HG03175 (cell line): Measurements from ENCODE around the gene USP12.
A peak's percentile ranks its signal among the peaks of the same experiment; 100 is the strongest.

Experiments used
- ATAC-seq: cut with Tn5 transposase; IDR thresholded peaks from one replicate; pipeline ENCODE4 v1.9.1; 2021; ENCODE audit warnings: mild to moderate bottlenecking, moderate library complexity; ENCODE audit not compliant: unreplicated experiment

The USP12 gene

GRCh38 chr13:27186295-27186694 is 14.7 kb upstream of the USP12 start:
- no peak for ATAC-seq

GRCh38 chr13:27183561-27184147 is 12.0 kb upstream of the USP12 start:
- ATAC-seq = no peak

DNA sequence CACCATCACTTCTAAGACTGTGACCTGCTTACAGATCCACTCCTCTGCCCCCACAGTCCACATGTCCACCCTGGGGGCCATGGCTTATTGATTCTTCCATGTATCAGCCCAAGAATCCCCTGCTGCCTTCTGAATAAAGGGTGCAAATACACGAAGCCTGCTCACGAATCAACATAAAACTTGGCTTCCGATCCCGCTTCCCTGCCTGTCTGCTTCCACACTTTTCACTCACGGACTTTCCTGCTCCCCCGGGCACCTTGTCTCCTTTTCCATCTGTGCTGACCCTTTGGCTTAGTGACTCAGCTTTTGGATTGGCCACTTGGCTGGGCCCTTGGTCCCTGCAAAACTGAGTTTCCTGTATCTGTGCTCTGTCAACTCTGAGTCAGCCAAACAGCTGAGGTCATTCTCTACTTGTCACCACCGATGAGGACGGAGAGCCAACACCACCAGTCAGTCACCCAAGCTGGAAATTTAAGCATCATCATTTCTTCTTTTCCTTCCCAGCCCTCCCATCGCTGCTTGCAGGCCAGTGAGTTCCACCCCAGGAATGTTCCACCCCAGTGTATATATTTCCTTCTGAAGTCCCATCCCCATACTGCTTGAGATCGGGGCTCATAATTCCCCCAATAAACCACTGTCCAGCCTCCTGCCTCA is 11.4 kb upstream of the USP12 start:
- ATAC-seq = no peak

DNA sequence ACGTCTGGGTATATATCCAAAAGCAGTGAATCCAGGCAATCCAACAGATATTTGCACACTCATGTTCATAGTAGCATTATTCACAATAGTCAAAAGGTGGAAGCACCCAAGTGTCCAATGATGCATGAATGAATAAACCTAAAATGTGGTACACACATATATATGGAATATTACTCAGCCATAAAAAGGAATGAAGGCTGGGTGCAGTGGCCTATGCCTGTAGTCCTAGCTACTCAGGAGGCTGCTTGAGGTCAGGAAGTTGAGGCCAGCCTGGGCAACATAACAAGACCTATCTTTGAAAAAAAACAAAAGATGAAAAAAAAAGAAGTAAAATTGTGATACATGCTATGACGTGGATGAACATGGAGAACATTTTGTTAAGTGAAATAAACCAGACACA is 10.4 kb upstream of the USP12 start:
- no peak for ATAC-seq

DNA sequence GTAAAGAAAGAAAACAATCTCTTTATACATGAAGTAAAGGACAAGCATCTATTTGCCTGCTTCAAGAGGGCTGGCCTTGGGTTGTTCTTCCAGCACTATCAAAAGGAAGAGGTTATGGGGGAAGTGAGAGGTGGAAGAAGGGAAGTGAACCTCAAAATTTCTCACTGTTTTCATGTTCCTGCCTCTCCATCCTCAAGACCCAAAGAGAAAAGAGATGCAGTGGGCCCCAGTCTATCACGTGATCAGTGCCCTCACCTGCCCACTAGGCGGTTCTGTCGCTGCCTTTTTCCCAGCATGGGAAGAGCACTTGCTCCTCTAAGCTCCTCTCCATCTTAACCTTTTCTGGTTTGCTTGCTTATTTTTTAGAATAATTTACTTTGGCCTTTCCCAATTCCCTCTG is 6.2 kb upstream of the USP12 start:
- no peak for ATAC-seq

DNA sequence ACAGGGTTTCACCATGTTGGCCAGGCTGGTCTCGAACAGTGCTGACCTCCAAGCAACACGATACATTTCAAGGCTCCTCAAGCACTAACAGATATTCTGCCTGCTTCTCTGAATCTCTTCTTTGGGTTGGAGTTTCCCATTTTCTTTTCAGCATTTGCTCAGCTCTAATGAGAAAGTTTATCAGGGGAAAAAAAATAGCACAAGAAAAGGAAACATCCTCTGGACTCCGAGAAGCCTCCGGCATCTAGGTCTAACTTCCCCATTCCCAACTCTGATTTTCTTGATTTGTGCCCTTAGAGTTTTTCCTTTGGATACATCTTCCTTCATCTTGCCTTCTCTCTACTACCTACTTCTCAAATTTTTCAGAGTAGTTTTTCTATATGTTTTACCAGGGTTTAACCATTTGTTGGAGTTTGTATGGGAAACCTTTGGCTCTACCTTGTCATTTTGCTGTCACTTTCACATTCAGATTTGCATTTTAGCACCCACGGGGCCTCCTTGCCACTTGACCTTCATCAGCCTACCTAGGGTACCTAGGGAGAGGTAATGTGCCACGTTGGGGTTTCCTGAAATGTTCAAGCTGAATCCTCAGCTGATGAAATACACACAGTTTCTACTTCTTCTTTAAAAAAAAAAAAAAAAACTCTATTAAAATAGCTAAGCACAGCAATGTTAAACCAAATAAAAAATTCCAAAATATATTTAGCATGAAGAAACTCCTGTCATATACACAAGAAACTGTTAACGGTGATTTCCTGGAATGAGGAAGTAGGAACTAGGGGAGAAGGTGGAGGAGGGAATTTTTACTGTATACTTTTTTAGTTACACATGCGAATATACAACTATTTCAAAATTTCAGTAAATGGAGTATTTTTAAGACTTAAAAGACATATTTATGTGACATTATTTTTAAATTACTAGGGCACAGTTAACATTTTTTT is 5.1 kb upstream of the USP12 start:
- ATAC-seq = no peak

DNA sequence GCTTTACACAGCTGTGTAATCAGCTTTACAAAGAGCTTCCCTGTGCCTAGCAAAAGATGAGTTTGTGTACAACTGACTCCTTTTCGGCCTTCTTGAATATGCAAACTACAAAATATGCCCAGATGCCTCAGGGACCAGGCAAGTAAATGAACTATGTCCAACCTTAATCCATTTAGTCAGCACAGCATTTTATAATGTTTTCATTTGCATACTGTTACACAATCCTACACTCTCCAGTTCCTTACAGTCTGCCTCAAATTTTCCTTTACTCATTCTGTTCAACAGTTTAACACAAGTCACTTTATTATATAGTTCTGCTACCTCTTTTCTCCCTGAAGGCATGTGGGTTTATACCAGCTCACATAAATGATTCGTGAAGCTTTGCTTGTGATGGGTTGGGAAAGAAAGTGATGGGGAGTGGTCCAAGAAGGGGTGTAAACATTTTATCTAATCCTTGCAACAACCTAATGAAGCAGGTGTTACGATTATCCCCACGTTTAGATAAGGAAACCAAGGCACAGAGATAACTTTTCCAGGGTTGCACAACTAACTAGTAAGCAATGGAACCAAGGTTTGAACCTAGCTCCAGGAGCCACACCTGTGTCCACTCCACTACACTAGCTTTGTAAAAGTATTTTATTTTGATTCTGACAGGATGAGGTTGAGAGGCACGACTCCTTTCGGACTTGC is 3.3 kb upstream of the USP12 start:
- no peak for ATAC-seq

- no peak for ATAC-seq
These were observed 858 bp upstream of the USP12 start for GRCh38 chr13:27172495-27172842.

DNA sequence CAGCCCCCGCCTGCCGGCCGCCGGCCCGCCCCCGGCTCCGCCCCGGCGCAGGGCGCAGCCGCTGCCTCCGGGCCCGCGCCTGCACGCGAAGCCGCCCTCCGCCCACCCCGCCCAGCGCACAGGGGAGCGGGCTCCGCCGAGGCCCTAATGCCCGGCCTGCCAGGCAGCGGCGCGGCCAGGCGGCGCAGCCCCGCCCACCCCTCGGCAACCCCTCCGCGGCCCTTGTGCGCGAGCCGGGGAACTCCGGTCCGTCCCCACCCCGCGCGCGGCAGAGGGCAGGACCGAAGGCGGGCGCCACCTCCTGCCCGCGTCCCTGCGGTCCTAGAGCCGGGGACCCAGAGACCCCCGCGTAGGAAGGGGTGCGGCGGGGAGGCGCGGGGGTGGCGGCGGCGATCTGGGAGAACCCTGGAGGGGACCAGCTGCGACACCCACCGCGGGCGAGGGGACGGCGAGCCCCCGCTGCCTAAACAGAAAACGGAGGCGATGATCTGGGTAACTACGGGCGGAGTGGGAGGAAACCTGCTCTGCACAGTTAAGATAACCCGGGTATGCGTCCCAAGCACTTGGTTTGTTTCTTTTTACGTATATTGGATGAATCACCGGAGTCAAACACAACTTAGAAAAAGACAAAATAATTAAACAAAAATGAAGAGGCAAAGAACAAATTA is 350 bp upstream of the USP12 start:
- peak; percentile 73 for ATAC-seq

DNA sequence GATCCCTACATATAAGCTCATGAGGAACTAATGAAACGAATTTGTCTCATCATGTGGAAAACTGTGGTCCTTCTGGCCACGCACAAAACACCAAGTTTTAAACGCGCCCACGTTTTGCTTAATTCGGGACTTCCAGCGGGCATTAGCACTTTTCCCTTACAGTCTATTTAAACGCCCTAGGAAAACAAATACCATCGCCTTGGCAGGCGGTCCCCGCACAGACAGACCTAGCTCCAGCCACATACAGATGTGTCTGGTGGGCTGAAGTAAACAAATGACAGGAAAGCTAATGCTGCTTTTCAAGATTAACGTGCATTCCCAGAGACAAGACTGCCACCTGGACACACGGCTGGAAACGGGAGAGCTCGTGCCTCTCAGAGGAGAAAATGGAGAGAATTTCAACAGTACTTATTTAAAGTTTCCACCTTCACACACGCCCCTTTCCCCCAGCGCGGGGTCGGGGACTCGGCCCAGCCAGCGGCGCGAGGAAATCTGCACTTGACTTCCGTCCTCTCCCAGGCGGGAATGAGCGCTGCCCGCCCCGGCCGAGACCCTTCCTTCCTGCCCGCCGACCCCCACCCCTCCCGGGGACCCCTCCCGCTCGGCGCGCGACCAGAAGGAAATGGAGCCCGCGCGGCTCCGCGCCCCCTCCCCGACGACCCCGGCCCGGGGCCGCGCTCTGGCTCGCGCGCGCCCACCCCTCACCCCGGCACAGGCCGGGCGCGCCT is 931 bp downstream of the USP12 start:
- no peak for ATAC-seq

DNA sequence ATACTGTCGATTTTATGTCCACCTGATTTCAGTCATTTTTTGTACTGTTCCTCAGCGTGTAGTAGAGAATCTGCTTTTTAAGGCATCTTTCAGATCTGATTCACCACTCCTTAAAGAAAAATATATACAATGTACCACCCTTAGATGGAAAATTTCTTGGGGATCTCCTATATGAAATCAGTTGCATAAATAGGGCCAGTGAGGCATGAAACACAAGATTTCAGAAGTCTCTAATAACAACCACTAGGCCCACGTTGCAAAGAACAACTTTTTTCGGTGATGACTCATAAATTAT is 1.4 kb downstream of the USP12 start:
- ATAC-seq = no peak

GRCh38 chr13:27168906-27169657 is 2.5 kb downstream of the USP12 start:
- ATAC-seq = no peak

DNA sequence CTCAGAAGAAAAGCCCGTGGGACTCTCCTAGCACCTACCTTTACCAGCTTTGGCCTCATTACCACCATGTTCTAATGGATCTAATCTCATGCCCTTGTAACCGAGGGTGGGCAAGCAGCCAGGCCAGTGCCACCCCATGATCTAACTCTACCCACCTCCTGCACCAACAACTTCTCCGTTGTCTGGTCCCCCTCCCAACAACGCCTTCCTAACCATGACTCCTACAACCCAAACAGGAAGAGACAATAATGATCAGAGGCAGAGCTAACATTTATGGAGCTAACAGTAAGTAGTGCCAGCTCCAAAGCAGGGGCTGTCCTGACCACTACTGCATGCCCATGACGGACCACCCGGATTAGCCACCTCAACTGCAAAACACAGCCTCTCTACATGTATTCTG is 3.5 kb downstream of the USP12 start:
- no peak for ATAC-seq

GRCh38 chr13:27166313-27166712 is 5.3 kb downstream of the USP12 start:
- ATAC-seq = no peak

- ATAC-seq = no peak
These were observed 9.6 kb downstream of the USP12 start for GRCh38 chr13:27161980-27162379.

DNA sequence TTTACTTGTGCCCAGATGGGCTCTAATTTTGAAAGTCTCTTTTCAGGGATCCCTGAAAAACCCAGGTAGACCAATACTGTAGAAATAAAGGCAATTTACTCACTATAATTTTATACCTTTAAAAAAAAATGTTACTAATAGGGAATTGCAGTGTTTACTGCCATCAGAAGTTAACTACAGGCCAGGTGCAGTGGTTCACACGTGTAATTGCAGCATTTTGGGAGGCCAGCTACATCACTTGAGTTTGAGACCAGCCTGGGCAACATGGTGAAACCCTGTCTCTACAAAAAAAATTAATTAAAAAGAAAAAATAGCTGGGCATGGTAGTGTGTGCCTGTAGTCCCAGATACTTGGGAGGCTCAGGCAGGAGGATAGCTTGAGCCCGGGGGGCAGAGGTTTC is 10.2 kb downstream of the USP12 start:
- ATAC-seq = no peak

DNA sequence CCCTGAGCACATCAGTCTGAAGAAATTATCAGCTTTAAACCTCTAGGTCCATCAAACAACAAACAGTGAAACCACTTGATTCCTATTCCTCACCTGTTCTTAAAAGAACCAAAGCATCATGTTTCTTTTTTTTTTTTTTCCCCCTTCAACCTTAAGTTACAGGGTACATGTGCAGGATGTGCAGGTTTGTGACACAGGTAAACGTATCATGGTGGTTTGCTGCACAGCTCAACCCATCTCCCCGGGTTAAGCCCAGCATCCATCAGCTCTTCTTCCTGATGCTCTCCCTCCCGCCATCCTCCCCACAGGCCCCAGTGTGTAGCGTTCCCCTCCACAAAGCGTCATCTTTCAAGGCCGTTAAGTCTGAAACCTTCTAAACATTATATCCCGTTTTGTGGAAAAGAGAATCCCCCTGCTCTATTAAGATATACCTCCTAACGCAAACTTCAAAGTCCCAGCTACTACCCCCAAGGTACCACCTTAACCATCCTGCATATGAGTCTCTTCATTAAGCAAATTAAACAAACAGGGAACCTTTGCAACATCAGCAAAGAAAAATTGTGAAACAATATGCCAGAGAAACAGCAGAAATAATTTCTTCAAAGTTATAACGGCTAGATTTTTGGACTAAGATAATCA is 10.8 kb downstream of the USP12 start:
- ATAC-seq = no peak

GRCh38 chr13:27159806-27160563 is 11.6 kb downstream of the USP12 start:
- ATAC-seq = no peak

DNA sequence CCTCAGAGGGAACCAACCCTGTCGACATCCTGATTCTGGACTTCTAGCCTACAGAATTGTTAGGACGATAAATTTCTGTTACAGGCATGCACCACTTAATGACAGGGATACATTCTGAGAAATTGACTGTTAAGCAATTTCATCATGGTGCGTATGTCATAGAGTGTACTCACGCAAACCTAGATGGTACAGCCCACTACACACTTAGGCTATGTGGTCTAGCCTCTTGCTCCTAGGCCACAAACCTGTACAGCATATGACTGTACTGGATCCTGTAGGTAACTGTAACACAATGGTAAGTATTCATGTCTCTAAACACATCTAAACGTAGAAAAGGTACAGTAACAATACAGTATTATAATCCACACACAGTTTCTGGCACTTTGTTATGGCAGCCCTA is 13.3 kb downstream of the USP12 start:
- no peak for ATAC-seq
